AG04450 (cell line): ENCODE data around the gene MEIS2. TPM values are rescaled to one million over a fixed set of nuclear protein-coding genes. Genes with fewer than 3 reads are reported as not detected.

Experiments
- CTCF ChIA-PET: fragments of 300-600, 350-600 bp; formaldehyde crosslinking; extraction: SDS; loops from one replicate; lab custom pipeline; 2022; ENCODE audit warnings: antibody characterized with exemption, inconsistent platforms; lab: Charles Lee
- POLR2A ChIA-PET: fragments of 350-600 bp; formaldehyde crosslinking; extraction: SDS; loops from one replicate; lab custom pipeline; 2021; ENCODE audit warnings: antibody characterized with exemption, inconsistent platforms; lab: Yijun Ruan, JAX
- DNase-seq: peaks from one replicate; pipeline ENCODE4 v3.0.0-alpha.2; 2011; ENCODE audit warnings: low read depth, low spot score
- H3K27ac ChIP-seq: one replicate; pipeline ENCODE4 v1.5.1; 2012; ENCODE audit warnings: low read depth, low read length, control low read depth
- H3K27me3 ChIP-seq: one replicate; pipeline ENCODE4 v1.6.0; 2012; ENCODE audit warnings: low read length; ENCODE audit not compliant: control insufficient read depth, insufficient read depth
- H3K4me3 ChIP-seq: 2 replicates; pipeline ENCODE4 v1.5.1; 2011; ENCODE audit warnings: mild to moderate bottlenecking, low read depth, low read length, control low read depth
- H3K9me3 ChIP-seq: 2 replicates; pipeline ENCODE4 v1.5.1; 2012; ENCODE audit warnings: low read length; ENCODE audit not compliant: control insufficient read depth, insufficient read depth
- CTCF ChIP-seq: IDR thresholded peaks from 2 replicates; pipeline ENCODE4 v1.5.1; 2011; ENCODE audit warnings: low read depth, low read length, control low read depth, inconsistent platforms
- polyA plus RNA-seq: library from polyadenylated mRNA; depleted of rRNA; stranded (reverse); fragments of >200 nt; gene quantifications from 2 replicates; pipeline ENCODE4 v1.2.3, GENCODE V29; 2011

MEIS2 gene
- polyA plus RNA-seq, 1 experiment, result 31.7 TPM

DNA sequence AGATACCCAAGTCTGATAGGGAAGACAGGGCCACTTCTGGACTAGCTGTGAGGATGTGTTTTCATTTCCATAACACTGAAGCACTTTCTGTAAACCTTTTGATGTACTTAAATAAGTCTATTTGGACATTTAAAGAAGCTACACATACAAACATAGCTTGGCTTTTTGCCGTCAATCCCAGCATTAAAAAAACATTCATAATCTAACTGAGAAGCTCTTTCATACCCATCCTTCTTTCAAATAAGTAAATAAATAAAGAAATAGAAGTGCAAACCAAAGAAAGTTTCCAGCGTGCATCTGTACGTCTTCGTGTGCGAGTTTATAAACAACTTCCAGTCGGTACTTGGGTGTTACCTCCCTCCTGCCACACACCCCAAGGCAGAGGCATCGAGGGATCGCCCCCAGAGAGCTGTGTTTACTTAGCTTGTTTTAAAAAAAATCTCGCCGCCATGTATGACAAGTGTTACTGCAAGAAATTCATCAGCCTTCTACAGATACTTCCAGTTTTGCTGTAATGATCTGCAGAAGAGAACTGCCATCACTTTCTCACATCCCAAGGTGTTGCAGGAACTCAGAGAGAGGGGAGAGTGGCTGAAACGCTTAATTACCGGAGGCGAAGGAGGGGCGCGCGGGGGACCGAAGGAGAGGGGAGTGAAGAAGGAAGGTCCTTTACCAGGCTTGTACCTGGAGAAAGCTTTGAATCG is 9.0 kb upstream of the MEIS2 start:
- H3K27me3 ChIP-seq, result peaks cover 18% of the 10 kb centered on the region
- ChIA-PET POLR2A (interaction anchor here (0.6 kb wide), 1 partner anchor 1144 kb away, joined by 3 read pairs; no protein-coding TSS in a partner anchor), CTCF (interaction anchor here (1.0 kb wide), 2 partner anchors 226 to 771 kb away, joined by 3 to 5 read pairs; no protein-coding TSS in a partner anchor)
- TF ChIP-seq CTCF, result no peak
- no peak overlapping the region for H3K27ac ChIP-seq
- no peaks in the 10 kb centered on the region for H3K9me3 ChIP-seq
- H3K4me3 ChIP-seq, result no peak overlapping the region
- no peak for DNase-seq

GRCh38 chr15:37108381-37109167 is 8.2 kb upstream of the MEIS2 start:
- H3K9me3 ChIP-seq, result no peaks in the 10 kb centered on the region
- no peak for DNase-seq
- H3K27me3 ChIP-seq, result peaks cover 18% of the 10 kb centered on the region
- ChIA-PET POLR2A (interaction anchor here (0.6 kb wide), 3 partner anchors 324 to 1145 kb away, joined by 3 to 12 read pairs (median 5); no protein-coding TSS in a partner anchor), CTCF (interaction anchor here (1.0 kb wide), 2 partner anchors 225 to 772 kb away, joined by 3 to 5 read pairs; no protein-coding TSS in a partner anchor)
- no peak overlapping the region for H3K27ac ChIP-seq
- TF ChIP-seq CTCF, result no peak
- no peak overlapping the region for H3K4me3 ChIP-seq

DNA sequence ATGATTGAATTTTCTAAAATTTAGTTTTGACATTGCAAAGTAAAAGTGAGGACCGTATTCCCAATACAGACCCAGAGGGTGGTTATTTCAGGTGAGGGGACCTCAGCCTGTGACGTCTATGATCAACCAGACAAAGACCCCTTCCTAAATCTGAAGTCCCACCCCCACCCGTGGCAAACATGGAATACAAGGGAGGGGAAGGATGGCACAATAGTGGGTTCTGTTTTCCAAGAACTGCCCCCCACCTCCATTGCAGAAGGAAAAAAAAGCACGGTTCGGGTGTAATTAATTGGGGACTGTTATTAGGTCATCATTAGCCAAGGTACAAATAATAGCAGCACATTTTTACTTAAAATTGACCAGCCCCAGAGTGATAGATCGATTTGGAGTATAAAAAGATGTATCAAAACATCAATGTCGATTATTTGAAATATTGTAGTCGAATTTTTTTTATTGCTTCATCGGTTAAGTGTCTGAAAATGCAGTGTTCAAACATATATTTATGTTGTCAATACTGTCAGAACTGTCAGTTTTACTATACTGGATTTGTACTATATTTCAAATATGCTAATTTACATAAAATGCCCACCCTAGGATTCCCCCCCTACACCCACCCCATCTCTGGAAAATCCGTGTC is 7.5 kb upstream of the MEIS2 start:
- no peak for TF ChIP-seq CTCF
- Histone ChIP-seq H3K27me3 (peaks cover 18% of the 10 kb centered on the region), H3K4me3 (no peak overlapping the region), H3K27ac (no peak overlapping the region), H3K9me3 (no peaks in the 10 kb centered on the region)
- POLR2A ChIA-PET, result interaction anchor here (0.6 kb wide), 2 partner anchors 323 to 799 kb away, joined by 5 to 12 read pairs; no protein-coding TSS in a partner anchor
- DNase-seq, result no peak
- CTCF ChIA-PET, result interaction anchor here (1.2 kb wide), 1 partner anchor 224 kb away, joined by 4 read pairs; no protein-coding TSS in a partner anchor

GRCh38 chr15:37107071-37107743 is 6.9 kb upstream of the MEIS2 start:
- no peak for TF ChIP-seq CTCF
- no peak overlapping the region; the same call in 1 of the 2 replicates for H3K4me3 ChIP-seq
- no peak for DNase-seq
- no peaks in the 10 kb centered on the region for H3K9me3 ChIP-seq
- no peak overlapping the region for H3K27ac ChIP-seq
- CTCF ChIA-PET, result interaction anchor here (0.7 to 1.2 kb wide), 3 partner anchors 224 to 1829 kb away, joined by 3 to 4 read pairs (median 3); no protein-coding TSS in a partner anchor
- H3K27me3 ChIP-seq, result peaks cover 18% of the 10 kb centered on the region
- POLR2A ChIA-PET, result no interaction called here
